Adrenal gland (tissue), 12 donors: ENCODE measurements around the gene UBASH3B. TPM values are rescaled to one million over a fixed set of nuclear protein-coding genes. Genes with fewer than 3 reads are reported as not detected.
"Not testable (repeated sequence)": the region's sequence is repeated elsewhere in the genome, so short reads cannot be mapped to it uniquely, and the experiment has no call there.

Experiments
- DNase-seq, 7 donors: peaks; one replicate each; pipeline ENCODE4 v3.0.0-alpha.2; 2019 to 2020
- H3K27ac ChIP-seq, 5 donors: fragments of 200-600 bp; sonication (generic) in 4 of 5; 1 replicate in 3 of 5; 2 replicates in 2 of 5; pipeline versions ENCODE4 v1.5.1 to v1.8.0; 2016 to 2020; ENCODE audit warnings: mild to moderate bottlenecking in 1 of 5
- H3K27me3 ChIP-seq: fragments of 200-600 bp; 2 replicates; pipeline ENCODE4 v1.8.0; 2021
- H3K36me3 ChIP-seq, 2 donors: fragments of 200-600 bp; replicated peaks in 1 of 2; 1 replicate in 1 of 2; 2 replicates in 1 of 2; pipeline versions ENCODE4 v1.5.1 to v1.8.0; 2018 to 2022
- H3K4me1 ChIP-seq, 2 donors: fragments of 200-600 bp; replicated peaks in 1 of 2; 1 replicate in 1 of 2; 2 replicates in 1 of 2; pipeline versions ENCODE4 v1.5.1 to v1.8.0; 2018 to 2021
- H3K4me3 ChIP-seq, 4 donors: fragments of 200-600 bp; sonication (generic) in 3 of 4; one replicate each; pipeline ENCODE4 v1.5.1; 2016 to 2018
- H3K9me3 ChIP-seq, 3 donors: fragments of 200-600 bp; sonication (generic) in 1 of 3; replicated peaks in 1 of 3; 1 replicate in 2 of 3; 2 replicates in 1 of 3; pipeline versions ENCODE4 v1.5.1 to v1.8.0; 2016 to 2021
- CTCF ChIP-seq, 6 experiments: fragments of 450-650 bp in 4 of 6; fragments of 200-600 bp in 2 of 6; sonication (generic) in 1 of 6; IDR thresholded peaks; 1 replicate in 5 of 6; 2 replicates in 1 of 6; pipeline versions ENCODE4 v1.5.1 to v1.8.0; 2016 to 2021; ENCODE audit warnings: antibody characterized with exemption in 6 of 6, mild to moderate bottlenecking in 2 of 6, moderate library complexity in 1 of 6
- POLR2A ChIP-seq, 2 donors: fragments of 450-650 bp; IDR thresholded peaks; one replicate each; pipeline ENCODE4 v1.6.1; 2017; ENCODE audit warnings: antibody characterized with exemption in 2 of 2, mild to moderate bottlenecking in 2 of 2, moderate library complexity in 1 of 2
- WGBS, 4 donors: extraction: QIAGEN DNeasy Blood & Tissue Kit in 2 of 4; methylation state at CpG; one replicate each; pipeline versions ENCODE4 v1.1.5 to v1.1.7; 2013 to 2017; 5-methylcytosine and 5-hydroxymethylcytosine counted together
- intact Hi-C, 2 donors: fragments of 100-400 bp; cut with DNase I; formaldehyde crosslinking; loops; one replicate each; pipeline versions ENCODE4 v1.14.1 to v1.15.0; 2022 to 2023
- polyA plus RNA-seq, 3 donors: library from polyadenylated mRNA; stranded (reverse); fragments of 200-250 nt in 2 of 3; fragments of 350-450 nt in 1 of 3; fragmentation: Illumina TruSeq in 1 of 3; extraction: RNeasy Lipid Tissue Mini Kit (QIAGEN cat#74804) in 1 of 3; gene quantifications; one replicate each; pipeline ENCODE4 v1.2.3, GENCODE V29; 2013 to 2014
- total RNA-seq, 9 donors: library from RNA; depleted of rRNA in 4 of 9; stranded (reverse); fragments of >200 nt in 4 of 9; fragments of 120-200 nt in 1 of 9; fragmentation: NEBNext Ultra II Directional in 1 of 9; extraction: Animal tissue kit (Norgen Biotek cat#: 25700) in 1 of 9; gene quantifications; one replicate each; pipeline versions ENCODE4 v1.1.0 to v1.2.4, GENCODE V29; 2013 to 2023
- donor health status: healthy with polysubstance abuse.
- donor health status: Bipolar disorder and iron deficiency.
- donor health status: DM: yes; HTN: yes; CAD: no.
- donor health status: DM: no; HTN: no; CAD: no.
- donor health status: DM: no; HTN: no; CAD: no.
- donor health status: DM: yes; HTN: yes; CAD: no.

UBASH3B gene
- total and polyA plus RNA-seq, 12 donors: 0.57 to 21.5 (median 5.6) TPM

- no peak for TF ChIP-seq CTCF (IDR thresholded peaks at IDR 0.05)
- TF ChIP-seq POLR2A (IDR thresholded peaks at IDR 0.05): no peak
- Histone ChIP-seq H3K9me3 (no peaks in the 10 kb centered on the region), H3K27ac (no peak overlapping the region), H3K4me1 (peaks cover 0 to 8% of the 10 kb centered on the region in 2 donors), H3K4me3 (no peak overlapping the region), H3K27me3 (no peaks in the 10 kb centered on the region), H3K36me3 (no peaks in the 10 kb centered on the region)
- intact Hi-C loops: no loop called here
- DNase-seq: no peak
- 94 to 99% (median 96%) methylated on average over 9 of the region's 9 CpGs for WGBS, 4 donors
These were observed 70.5 kb downstream of the UBASH3B start for GRCh38 chr11:122726028-122726427.

GRCh38 chr11:122727101-122727929 lies 71.8 kb downstream of the UBASH3B start:
- peaks cover 0 to 8% of the 10 kb centered on the region in 2 donors for H3K4me1 ChIP-seq
- peak overlapping the region in 2 of 5 donors; percentile 24 to 67 for H3K27ac ChIP-seq
- no peaks in the 10 kb centered on the region for H3K9me3 ChIP-seq
- no peaks in the 10 kb centered on the region for H3K27me3 ChIP-seq
- H3K4me3 ChIP-seq: no peak overlapping the region
- no peaks in the 10 kb centered on the region for H3K36me3 ChIP-seq
- TF ChIP-seq POLR2A (IDR thresholded peaks at IDR 0.05): no peak
- TF ChIP-seq CTCF (IDR thresholded peaks at IDR 0.05): no peak
- intact Hi-C loops: no loop called here
- no peak for DNase-seq
- 44 to 66% (median 60%) methylated on average over 13 to 21 of the region's 21 CpGs for WGBS, 4 donors

GRCh38 chr11:122728561-122728960 lies 73.0 kb downstream of the UBASH3B start:
- Histone ChIP-seq H3K27me3 (no peaks in the 10 kb centered on the region), H3K9me3 (no peaks in the 10 kb centered on the region), H3K27ac (no peak overlapping the region), H3K4me3 (no peak overlapping the region), H3K4me1 (peaks cover 2 to 8% of the 10 kb centered on the region in 2 donors), H3K36me3 (no peaks in the 10 kb centered on the region)
- DNase-seq: no peak
- 63 to 98% (median 64%) methylated on average over 2 of the region's 2 CpGs for WGBS, 4 donors
- intact Hi-C loops: no loop called here
- TF ChIP-seq CTCF (IDR thresholded peaks at IDR 0.05) (no peak), POLR2A (IDR thresholded peaks at IDR 0.05) (no peak)

GRCh38 chr11:122729139-122729538 lies 73.6 kb downstream of the UBASH3B start:
- DNase-seq: no peak
- WGBS, 4 donors: 93 to 95% (median 94%) methylated on average over 3 to 4 of the region's 4 CpGs
- H3K9me3 ChIP-seq: no peaks in the 10 kb centered on the region
- TF ChIP-seq CTCF (IDR thresholded peaks at IDR 0.05) (no peak), POLR2A (IDR thresholded peaks at IDR 0.05) (no peak)
- H3K27ac ChIP-seq: no peak overlapping the region
- H3K4me1 ChIP-seq: peaks cover 5 to 9% of the 10 kb centered on the region in 2 donors
- H3K36me3 ChIP-seq: no peaks in the 10 kb centered on the region
- no peak overlapping the region for H3K4me3 ChIP-seq
- intact Hi-C loops: no loop called here
- no peaks in the 10 kb centered on the region for H3K27me3 ChIP-seq

- DNase-seq, H3K27ac ChIP-seq, H3K36me3 ChIP-seq, H3K9me3 ChIP-seq, intact Hi-C loops, H3K4me3 ChIP-seq, H3K27me3 ChIP-seq: not testable (repeated sequence)
- H3K4me1 ChIP-seq: peaks cover 5 to 21% of the 10 kb centered on the region in 2 donors
- WGBS, 4 donors: 95 to 98% (median 97%) methylated on average over 8 of the region's 8 CpGs
These were observed 75.2 kb downstream of the UBASH3B start for GRCh38 chr11:122730694-122731093.
